GM15510 (cell line): ENCODE results near the gene BEND4.

ENCODE experiments used
- POLR2A ChIP-seq: IDR thresholded peaks from 3 replicates; pipeline ENCODE4 v1.6.1; 2011; ENCODE audit warnings: borderline replicate concordance; ENCODE audit not compliant: insufficient read length; ENCODE audit errors: extremely low read depth

BEND4 gene

DNA sequence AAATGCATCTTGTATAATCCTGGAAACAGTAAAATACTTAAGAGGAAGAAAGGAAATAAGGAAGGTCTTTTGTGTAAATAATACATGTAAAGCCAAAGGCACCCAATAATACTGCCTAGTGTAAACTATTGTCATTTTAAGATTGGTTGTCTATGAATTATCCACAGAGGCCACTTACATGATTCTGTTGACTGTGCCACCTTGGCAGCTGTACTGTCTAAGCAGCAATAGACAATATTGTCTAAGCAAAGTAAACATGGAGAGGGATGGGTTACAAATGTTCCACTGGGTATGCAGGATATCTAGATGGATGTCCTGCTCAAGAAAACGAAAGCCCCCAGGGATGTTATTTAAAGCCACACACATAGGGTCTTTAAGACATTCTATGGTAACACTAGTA lies 19.4 kb downstream of the BEND4 start:
- no peak for TF ChIP-seq POLR2A

DNA sequence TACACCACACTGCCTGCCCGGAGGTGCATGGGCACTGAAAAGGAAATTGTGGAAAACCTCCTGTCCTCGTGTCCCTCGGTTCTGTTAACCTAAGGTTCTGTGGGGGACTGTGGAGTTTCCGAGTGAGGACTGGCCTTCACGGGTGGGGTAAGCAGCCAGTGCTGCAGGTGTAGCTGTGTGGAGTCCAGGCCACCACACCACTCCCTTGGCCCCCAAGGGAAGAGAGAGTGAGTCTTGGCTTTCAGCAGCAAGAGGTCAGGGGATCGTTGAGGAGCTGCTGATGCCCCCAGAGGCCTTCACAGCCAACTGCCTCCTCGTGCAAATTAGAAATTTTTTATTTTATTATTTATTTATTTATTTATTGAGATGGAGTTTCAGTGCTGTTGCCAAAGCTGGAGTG lies 20.4 kb downstream of the BEND4 start:
- no peak for TF ChIP-seq POLR2A

DNA sequence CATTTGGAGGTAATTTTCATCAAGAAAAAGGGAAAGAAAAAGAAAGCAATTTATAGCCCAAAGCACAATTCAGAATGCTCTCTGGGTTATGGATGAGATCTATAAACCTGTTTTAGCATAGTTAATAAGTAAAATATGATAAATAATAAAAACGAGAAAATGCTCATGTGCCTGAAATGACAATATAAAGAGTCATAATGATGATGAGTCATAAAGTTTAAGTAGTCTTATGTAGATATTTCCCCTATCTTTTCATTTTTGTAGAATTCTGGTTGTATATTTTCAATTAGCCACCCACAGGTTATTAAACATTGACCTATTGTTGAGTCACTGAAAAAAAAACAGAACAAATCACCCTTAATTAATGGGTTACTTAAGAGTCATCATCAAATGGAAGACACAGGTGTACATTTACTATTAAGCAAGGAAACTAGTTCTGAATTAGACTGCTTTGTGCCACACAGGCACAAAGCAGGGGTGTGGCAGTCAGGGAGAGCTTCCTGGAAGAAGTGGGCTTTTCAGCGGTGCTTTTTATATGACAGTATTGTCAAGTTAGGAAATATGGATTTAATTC lies 29.3 kb downstream of the BEND4 start:
- no peak for TF ChIP-seq POLR2A

DNA sequence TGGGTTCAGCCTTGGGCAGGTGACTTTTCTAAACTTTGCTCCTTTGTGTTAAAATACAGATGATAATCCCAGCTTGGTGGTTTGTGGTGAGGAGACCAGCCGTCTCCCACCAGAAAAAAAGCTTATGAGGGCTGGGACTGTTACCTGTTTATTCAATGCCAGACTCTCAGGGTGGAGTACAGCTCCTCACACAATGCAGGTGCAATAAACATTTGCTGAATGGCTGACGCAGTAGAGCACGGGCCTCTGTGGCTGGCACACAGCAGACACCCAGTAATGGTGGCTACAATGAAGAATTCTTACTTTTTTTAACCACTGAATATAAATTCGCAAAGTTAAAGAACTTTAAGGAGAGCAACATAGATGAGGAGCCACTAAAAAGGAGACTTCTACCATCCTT lies 30.2 kb downstream of the BEND4 start:
- TF ChIP-seq POLR2A = no peak

DNA sequence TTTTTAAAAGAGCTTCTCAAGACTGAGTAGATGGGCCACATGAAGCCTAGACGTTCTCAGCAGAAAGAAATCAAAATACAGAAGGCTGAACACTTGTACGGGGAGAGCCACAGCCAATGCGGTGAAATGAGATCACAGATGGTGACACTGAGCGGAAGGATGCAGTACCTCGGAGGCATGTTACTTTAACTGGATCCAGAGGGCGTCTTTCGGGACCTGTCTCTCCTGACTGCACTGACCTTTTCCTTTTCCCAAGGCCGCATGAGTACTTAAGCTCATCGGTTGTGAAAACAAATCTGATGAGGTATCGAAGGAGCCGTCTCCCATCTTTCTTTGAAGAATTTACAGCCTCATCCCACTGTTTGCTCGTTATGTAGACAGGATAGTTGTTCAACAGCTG lies 32.6 kb downstream of the BEND4 start:
- TF ChIP-seq POLR2A = no peak

DNA sequence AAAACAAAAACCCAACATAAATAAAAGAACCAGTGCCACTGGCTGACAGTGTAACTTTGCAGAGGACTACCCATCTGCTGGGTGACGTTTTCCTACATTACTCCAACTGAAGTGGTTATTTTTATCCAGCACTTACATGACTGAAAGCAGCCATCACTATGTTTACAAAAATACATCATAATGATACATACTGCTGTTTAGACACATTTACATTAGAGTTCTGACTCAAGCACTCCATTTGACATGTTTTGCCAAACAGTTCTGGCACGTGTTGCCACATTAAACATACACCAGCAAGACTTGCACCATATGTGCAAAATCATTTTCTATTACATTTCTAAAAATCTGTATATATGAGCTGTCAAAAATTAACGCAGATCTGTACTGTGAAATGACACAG lies 39.6 kb downstream of the BEND4 start:
- TF ChIP-seq POLR2A = no peak

DNA sequence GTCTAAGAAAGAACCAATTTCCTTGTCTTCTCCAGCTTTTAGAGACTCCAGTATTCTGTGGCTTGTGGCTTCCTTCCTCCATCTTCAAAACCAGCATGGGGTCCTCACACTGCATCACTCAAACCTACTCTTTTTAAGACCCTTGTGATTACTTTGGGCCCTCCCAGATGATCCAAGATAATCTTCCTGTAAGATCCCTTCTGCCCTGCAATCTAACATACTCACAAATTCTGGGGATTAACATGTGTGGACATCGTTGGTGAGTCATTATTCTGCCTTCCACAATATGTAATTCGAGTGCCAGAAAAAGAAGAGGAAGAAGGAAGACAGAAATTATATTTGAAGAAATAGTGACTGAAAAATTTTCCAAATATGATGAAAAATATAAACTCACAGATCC lies 47.9 kb downstream of the BEND4 start:
- no peak for TF ChIP-seq POLR2A

DNA sequence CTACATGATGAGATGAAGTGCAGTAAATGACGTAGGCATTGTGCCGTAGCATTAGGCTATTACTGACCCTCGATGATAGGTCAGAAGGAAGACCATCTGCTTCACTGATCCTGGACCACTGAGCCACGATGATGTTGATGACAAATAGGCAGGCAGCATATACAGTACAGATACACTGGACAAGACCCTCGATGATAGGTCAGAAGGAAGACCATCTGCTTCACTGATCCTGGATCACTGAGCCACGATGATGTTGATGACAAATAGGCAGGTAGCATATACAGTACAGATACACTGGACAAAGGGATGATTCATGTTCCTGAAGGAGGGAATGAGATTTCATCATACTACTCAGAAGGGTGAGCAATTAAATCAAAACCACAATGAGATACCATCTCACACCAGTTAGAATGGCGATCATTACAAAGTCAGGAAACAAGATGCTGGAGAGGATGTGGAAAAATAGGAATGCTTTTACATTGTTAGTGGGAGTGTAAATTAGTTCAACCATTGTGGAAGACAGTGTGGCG lies 50.9 kb downstream of the BEND4 start:
- TF ChIP-seq POLR2A = no peak

DNA sequence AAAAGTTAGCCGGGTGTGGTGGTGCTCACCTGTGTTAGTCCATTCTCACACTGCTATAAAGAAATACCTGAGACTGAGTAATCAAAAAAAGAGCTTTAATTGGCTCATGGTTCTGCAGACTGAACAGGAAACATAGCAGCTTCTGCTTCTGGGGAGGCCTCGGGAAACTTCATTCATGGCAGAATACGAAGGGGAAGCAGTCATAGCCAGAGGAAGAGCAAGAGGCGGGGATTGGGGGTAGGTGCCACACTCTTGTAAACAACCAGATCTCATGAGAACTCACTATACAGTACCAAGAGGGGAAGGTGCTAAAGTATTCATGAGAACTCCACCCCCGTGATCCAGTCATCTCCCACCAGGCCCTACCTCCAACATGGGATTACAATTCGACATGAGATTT lies 64.1 kb downstream of the BEND4 start:
- no peak for TF ChIP-seq POLR2A

DNA sequence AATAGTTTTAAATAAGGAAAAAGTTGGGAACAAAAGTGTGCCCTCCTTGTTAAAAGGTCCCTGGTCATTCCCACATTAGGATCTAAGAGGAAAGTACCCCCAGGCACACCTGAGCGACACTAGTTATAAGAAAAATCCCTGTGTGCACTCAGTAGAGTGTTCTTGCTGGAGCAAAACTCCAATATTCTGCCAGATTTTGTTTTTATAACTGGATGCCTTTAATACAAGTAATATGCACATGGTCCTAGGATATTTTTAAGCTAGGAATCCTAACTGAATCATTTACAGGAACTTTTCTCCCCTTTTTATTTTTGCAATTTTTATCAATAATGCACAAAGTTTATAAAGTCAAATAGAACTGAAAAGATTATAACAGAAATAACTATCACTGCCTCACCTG lies 68.6 kb downstream of the BEND4 start:
- no peak for TF ChIP-seq POLR2A

DNA sequence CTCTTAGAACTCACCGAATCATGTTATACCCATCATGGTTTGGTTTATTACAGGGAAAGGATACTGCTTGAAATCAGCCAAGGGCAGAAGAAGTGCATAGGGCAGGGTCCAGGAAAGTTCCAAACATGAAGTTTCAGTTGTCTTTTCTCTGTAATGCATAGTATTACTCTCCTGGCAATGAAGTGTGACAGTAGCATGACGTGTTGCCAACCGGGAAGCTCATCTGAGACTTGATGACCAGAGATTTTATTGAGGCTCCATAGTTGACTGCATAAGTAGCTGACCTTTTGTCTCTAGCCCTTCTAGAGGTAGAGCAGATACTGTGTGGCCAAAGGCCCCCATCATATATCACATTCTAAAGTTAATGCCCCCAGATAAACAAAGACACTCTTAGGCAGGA lies 72.1 kb downstream of the BEND4 start:
- no peak for TF ChIP-seq POLR2A

DNA sequence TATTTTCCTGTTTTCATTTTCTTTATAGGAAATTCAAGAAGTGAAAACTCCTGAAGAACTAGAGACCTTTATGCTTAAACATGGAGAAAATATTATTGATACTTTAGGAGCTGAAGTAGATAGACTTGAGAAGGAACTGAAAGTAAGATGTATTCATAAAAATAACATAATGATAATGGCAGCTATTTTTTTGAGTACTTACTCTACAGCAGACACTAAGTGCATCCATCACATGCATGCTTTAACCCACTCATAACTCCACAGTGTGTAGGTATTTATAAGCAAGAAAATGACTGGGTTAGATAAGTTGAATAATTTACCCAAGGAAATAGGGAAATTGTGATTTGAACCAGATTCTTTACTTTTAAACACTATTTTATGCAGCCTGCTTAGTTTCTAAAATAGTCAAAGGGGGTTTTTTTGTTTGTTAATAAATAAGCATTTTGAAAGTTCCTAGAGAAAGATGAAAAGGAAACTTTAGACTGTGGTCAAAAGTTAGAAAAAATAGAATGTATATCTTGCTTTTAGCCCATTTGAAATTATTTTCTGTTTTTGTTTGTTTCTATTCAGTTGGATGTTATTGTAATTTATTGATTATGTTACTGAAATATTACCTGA lies 74.2 kb downstream of the BEND4 start:
- no peak for TF ChIP-seq POLR2A

DNA sequence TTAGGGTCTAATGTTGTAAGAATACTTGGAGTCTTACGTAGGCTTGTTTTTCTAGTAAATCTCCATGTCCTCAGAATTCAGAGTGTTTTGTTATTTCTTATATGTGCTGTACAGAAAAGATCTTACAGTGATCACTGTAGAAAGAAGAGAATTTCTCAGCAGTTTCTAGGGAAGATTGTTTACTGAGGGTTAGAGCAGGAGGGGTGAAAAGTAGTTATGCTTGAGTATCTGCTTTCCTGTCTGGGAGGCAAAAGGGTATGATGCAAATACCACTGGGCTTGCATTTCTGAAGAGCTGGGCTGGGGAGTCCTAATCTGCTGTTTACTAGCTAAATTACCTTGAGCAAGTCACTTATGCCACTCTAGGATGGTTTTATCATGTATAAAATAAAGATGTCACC lies 78.2 kb downstream of the BEND4 start:
- no peak for TF ChIP-seq POLR2A

DNA sequence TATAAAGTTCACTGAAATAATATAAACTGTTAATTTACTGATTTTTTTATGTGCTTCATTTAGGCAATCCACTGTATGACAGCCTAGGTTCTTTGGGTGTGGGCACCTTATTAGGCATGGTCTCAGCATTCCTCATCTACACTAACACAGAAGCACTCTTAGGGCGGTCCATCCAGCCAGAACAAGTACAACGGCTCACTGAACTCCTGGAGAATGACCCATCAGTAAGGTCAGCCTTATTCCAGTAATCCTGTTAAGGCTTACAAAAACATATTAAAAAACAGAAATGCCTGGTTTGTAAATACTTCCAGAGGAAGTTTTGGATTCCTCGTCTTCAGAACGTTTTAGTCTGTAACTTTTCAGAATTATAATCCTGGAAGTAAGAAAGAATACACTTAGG lies 82.0 kb downstream of the BEND4 start:
- no peak for TF ChIP-seq POLR2A

DNA sequence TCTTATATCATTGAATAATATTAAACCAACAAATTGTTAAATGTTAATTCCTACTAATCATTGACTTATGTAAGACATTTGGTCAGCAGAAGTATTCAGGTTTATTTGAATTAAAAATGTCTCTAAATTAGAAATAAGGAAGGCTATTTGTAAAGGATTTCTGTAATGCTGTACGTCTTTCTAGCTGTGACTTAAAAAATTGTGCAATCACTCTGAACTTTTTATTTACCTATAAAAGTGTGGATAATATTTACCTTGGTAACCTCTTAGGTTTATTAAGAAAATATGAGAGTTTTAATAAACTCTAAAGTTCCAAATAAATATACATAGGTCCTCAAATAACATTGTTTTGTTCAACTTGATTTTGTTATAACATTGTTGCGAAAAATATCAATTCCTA lies 85.2 kb downstream of the BEND4 start:
- TF ChIP-seq POLR2A = no peak

DNA sequence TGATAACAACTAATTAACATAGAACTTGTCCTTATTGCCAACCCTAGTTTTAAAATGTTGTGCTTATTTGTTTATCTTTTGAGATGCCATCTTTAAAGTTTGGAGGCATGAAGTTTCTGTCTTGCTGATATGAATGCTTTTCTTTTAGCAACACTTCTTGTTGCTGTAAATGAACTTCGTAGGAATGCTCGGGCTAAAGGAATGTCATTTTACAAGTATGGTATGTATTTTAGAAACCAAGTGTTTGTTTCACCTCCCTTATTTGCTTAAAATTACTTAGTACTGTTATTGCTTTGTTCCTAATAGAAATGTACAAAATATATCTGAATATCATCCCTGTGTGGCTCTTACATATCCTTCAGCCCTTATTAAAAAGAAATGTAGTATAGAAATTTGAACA lies 86.1 kb downstream of the BEND4 start:
- TF ChIP-seq POLR2A = no peak
